ENCODE measurements around the gene CDS2.

CDS2 gene

GRCh38 chr20:5216663-5217062 is 89.9 kb downstream of the CDS2 start:
- DNase-seq, result no peak

GRCh38 chr20:5217616-5218015 is 90.8 kb downstream of the CDS2 start:
- no peak for DNase-seq

- no peak for DNase-seq
Observed at GRCh38 chr20:5220321-5221060, 93.7 kb downstream of the CDS2 start.

GRCh38 chr20:5221061-5221430 is 94.2 kb downstream of the CDS2 start:
- no peak for DNase-seq

- DNase-seq, result peak; percentile 22
Observed at GRCh38 chr20:5222919-5223634, 96.3 kb downstream of the CDS2 start.

GRCh38 chr20:5230544-5230943 is 103.7 kb downstream of the CDS2 start:
- DNase-seq, result no peak

GRCh38 chr20:5234158-5234557 is 107.3 kb downstream of the CDS2 start:
- DNase-seq, result no peak

- DNase-seq, result no peak
Observed at GRCh38 chr20:5234978-5235377, 108.2 kb downstream of the CDS2 start.

Measured in activated CD4-positive, alpha-beta T cell treated with anti-CD3 and anti-CD28 coated beads for 1 hour (primary cell).